ENCODE results near the gene ADAMTS14. TPM values are rescaled to one million over a fixed set of nuclear protein-coding genes. Genes with fewer than 3 reads are reported as not detected.

Gene ADAMTS14
- polyA plus RNA-seq, 1 donor (not counting 4 experiments of a cell fraction or from before 2014, with no cell fraction given) = 0.09 TPM

DNA sequence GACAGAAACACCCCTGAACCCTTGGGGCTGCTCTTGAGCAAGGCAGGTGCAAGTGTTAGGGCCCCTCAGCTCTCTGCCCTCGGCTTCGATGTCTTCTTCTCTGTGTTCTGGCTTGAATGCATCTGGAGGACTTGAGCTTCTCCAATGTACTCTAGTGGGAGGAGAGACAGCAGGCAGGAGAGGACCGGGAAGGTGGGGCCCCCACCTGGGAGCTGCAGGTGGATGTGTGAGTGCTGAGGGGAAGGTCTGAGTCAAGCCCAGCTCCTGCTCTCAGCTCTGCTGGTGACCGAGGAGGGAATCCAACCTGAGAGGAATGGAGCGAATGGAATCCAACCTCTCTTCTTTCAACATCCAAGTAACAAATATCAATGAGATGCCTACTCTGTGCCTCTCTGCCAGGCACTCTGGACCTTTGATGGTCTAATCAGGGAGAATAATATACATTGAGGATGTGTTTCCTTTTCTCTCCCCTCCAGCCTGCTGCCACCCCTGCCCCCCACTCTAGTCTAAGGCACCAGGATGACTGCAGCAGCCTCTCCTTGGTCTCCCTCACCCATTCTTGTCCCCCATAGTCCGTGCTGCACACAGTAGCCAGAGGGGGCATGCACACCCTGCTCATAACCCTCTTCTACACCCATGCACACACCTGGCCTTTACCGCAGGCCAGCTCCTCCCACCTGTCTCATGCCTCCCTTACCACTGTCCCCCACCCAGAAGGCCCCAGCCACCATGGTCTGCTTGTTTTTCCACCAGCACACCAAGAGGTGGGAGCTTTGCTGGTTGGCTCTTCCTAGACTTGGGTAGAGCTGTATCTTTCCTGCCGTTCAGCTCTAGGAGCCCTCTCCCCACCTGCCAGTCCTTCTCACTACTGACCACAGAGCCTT is 99.2 kb downstream of the ADAMTS14 start:
- Histone ChIP-seq H3K36me3 (ENCODE audit: control insufficient read depth in 2 of 2, extremely low read depth in 1 of 2, insufficient read depth in 2 of 2, low read length in 2 of 2) (no peaks in the 10 kb centered on the region), H3K27me3 (ENCODE audit: control insufficient read depth, extremely low read depth, insufficient read depth, low read length) (peaks cover 16% of the 10 kb centered on the region)
- no peak for FAIRE-seq

DNA sequence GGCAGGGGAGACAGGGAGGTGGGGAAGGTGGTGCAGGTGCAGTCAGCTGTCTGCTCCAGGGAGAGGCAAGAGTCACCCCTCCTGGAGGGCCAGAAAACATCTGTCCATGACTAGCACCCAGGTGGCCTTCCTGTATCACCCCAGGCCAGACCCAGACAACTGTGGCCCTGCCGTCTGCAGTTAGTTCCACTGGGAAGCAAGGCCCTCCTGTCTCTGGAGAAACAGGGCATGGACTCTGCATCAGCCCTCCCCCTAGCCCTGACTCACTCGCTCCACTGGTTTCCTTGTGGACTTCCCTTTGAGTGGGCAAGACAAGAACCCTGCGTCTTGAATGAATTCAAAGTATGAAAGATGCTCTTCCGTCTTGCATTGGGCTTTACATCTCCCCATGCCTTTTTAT is 100.3 kb downstream of the ADAMTS14 start:
- Histone ChIP-seq H3K4me3 (ENCODE audit: control insufficient read depth in 2 of 3, extremely low read depth in 1 of 3, insufficient read depth in 2 of 3, low read depth in 1 of 3, low read length in 3 of 3) (no peak overlapping the region), H3K79me2 (ENCODE audit: control insufficient read depth, insufficient read depth, low read length) (no peaks in the 10 kb centered on the region), H2AFZ (ENCODE audit: control insufficient read depth, low read length) (no peak overlapping the region), H3K9ac (ENCODE audit: control insufficient read depth, extremely low read depth, insufficient read depth, low read length) (no peak overlapping the region), H3K27ac (ENCODE audit: control insufficient read depth, insufficient read depth, low read length) (no peak overlapping the region), H4K20me1 (ENCODE audit: control insufficient read depth, extremely low read depth, insufficient read depth, low read length) (no peaks in the 10 kb centered on the region), H3K4me1 (ENCODE audit: control insufficient read depth, extremely low read depth, insufficient read depth, low read length) (no peaks in the 10 kb centered on the region), H3K4me2 (ENCODE audit: control insufficient read depth, extremely low read depth, insufficient read depth, low read depth, low read length) (no peak overlapping the region), H3K9me3 (ENCODE audit: control insufficient read depth, low read depth, low read length) (no peaks in the 10 kb centered on the region), H3K9me1 (ENCODE audit: control insufficient read depth, extremely low read depth, insufficient read depth, low read length) (no peaks in the 10 kb centered on the region), H3K27me3 (ENCODE audit: control insufficient read depth, extremely low read depth, insufficient read depth, low read length) (peaks cover 19% of the 10 kb centered on the region), H3K36me3 (ENCODE audit: control insufficient read depth in 2 of 2, extremely low read depth in 1 of 2, insufficient read depth in 2 of 2, low read length in 2 of 2) (no peaks in the 10 kb centered on the region)
- dilution Hi-C loops (cut with MboI; ENCODE audit: extremely low pct_ligation_motif_present, low sequenced_read_pairs) = no loop called here
- no peak for DNase-seq (ENCODE audit: low read depth, low spot score)
- FAIRE-seq = no peak
- no peak for TF ChIP-seq EZH2 (IDR thresholded peaks at IDR 0.05; ENCODE audit: low read length)
- TF ChIP-seq, protein P1, sequence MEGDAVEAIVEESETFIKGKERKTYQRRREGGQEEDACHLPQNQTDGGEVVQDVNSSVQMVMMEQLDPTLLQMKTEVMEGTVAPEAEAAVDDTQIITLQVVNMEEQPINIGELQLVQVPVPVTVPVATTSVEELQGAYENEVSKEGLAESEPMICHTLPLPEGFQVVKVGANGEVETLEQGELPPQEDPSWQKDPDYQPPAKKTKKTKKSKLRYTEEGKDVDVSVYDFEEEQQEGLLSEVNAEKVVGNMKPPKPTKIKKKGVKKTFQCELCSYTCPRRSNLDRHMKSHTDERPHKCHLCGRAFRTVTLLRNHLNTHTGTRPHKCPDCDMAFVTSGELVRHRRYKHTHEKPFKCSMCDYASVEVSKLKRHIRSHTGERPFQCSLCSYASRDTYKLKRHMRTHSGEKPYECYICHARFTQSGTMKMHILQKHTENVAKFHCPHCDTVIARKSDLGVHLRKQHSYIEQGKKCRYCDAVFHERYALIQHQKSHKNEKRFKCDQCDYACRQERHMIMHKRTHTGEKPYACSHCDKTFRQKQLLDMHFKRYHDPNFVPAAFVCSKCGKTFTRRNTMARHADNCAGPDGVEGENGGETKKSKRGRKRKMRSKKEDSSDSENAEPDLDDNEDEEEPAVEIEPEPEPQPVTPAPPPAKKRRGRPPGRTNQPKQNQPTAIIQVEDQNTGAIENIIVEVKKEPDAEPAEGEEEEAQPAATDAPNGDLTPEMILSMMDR (optimal IDR thresholded peaks at IDR 0.05 in 1 of 3, IDR thresholded peaks at IDR 0.05 in 1 of 3, conservative IDR thresholded peaks at IDR 0.05 in 1 of 3; ENCODE audit: extremely low read depth in 1 of 3, insufficient read depth in 2 of 3, low read length in 3 of 3) = no peak

More for the DNA sequence above, 99.2 kb downstream of the ADAMTS14 start:
- DNase-seq (ENCODE audit: low read depth, low spot score) = no peak
- Histone ChIP-seq H2AFZ (ENCODE audit: control insufficient read depth, low read length) (no peak overlapping the region), H3K27ac (ENCODE audit: control insufficient read depth, insufficient read depth, low read length) (no peak overlapping the region), H3K9ac (ENCODE audit: control insufficient read depth, extremely low read depth, insufficient read depth, low read length) (no peak overlapping the region), H3K9me1 (ENCODE audit: control insufficient read depth, extremely low read depth, insufficient read depth, low read length) (no peaks in the 10 kb centered on the region), H3K9me3 (ENCODE audit: control insufficient read depth, low read depth, low read length) (no peaks in the 10 kb centered on the region), H3K4me1 (ENCODE audit: control insufficient read depth, extremely low read depth, insufficient read depth, low read length) (no peaks in the 10 kb centered on the region), H3K4me3 (ENCODE audit: control insufficient read depth in 2 of 3, extremely low read depth in 1 of 3, insufficient read depth in 2 of 3, low read depth in 1 of 3, low read length in 3 of 3) (no peak overlapping the region), H3K4me2 (ENCODE audit: control insufficient read depth, extremely low read depth, insufficient read depth, low read depth, low read length) (no peak overlapping the region), H4K20me1 (ENCODE audit: control insufficient read depth, extremely low read depth, insufficient read depth, low read length) (no peaks in the 10 kb centered on the region), H3K79me2 (ENCODE audit: control insufficient read depth, insufficient read depth, low read length) (no peaks in the 10 kb centered on the region)
- TF ChIP-seq, protein P1 (optimal IDR thresholded peaks at IDR 0.05 in 1 of 3, IDR thresholded peaks at IDR 0.05 in 1 of 3, conservative IDR thresholded peaks at IDR 0.05 in 1 of 3; ENCODE audit: extremely low read depth in 1 of 3, insufficient read depth in 2 of 3, low read length in 3 of 3) = no peak
- TF ChIP-seq EZH2 (IDR thresholded peaks at IDR 0.05; ENCODE audit: low read length) = no peak
- dilution Hi-C loops (cut with MboI; ENCODE audit: extremely low pct_ligation_motif_present, low sequenced_read_pairs) = no loop called here
